ENCODE results near the gene MARK3. TPM values are rescaled to one million over a fixed set of nuclear protein-coding genes. Genes with fewer than 3 reads are reported as not detected.

The MARK3 gene
- total RNA-seq, 4 donors from 2014 or later: 50.7 to 111 (median 89.1) TPM

- H3K27me3 ChIP-seq: no peaks in the 10 kb centered on the region
- no peak overlapping the region for H3K27ac ChIP-seq
- no peak overlapping the region for H3K4me3 ChIP-seq
- no peaks in the 10 kb centered on the region for H3K36me3 ChIP-seq
- H3K9me3 ChIP-seq: no peaks in the 10 kb centered on the region
- TF ChIP-seq CTCF (IDR thresholded peaks at IDR 0.05): no peak
- intact Hi-C loops (cut with DNase I; ENCODE audit: low total_unique reads): no loop called here
- DNase-seq: no peak
- H3K4me1 ChIP-seq: no peaks in the 10 kb centered on the region
Measured at GRCh38 chr14:103449634-103450161, 64.5 kb downstream of the MARK3 start.

GRCh38 chr14:103450416-103450815 lies 65.2 kb downstream of the MARK3 start:
- intact Hi-C loops (cut with DNase I; ENCODE audit: low total_unique reads): no loop called here
- TF ChIP-seq CTCF (IDR thresholded peaks at IDR 0.05) (no peak), POLR2A (IDR thresholded peaks at IDR 0.05) (no peak)
- Histone ChIP-seq H3K27me3 (no peaks in the 10 kb centered on the region), H3K4me3 (no peak overlapping the region), H3K9me3 (no peaks in the 10 kb centered on the region), H3K4me1 (no peaks in the 10 kb centered on the region), H3K27ac (no peak overlapping the region), H3K36me3 (no peaks in the 10 kb centered on the region)
- DNase-seq: no peak

- H3K27ac ChIP-seq: no peak overlapping the region
- H3K4me1 ChIP-seq: no peaks in the 10 kb centered on the region
- no peak overlapping the region for H3K4me3 ChIP-seq
- H3K27me3 ChIP-seq: no peaks in the 10 kb centered on the region
- no peaks in the 10 kb centered on the region for H3K36me3 ChIP-seq
- H3K9me3 ChIP-seq: no peaks in the 10 kb centered on the region
- intact Hi-C loops (cut with DNase I; ENCODE audit: low total_unique reads): no loop called here
- TF ChIP-seq POLR2A (IDR thresholded peaks at IDR 0.05): no peak
- TF ChIP-seq CTCF (IDR thresholded peaks at IDR 0.05): no peak
- DNase-seq: no peak
Measured at GRCh38 chr14:103451401-103451800, 66.2 kb downstream of the MARK3 start.

GRCh38 chr14:103453791-103454190 lies 68.6 kb downstream of the MARK3 start:
- no peak overlapping the region for H3K4me3 ChIP-seq
- H3K27me3 ChIP-seq: no peaks in the 10 kb centered on the region
- no peaks in the 10 kb centered on the region for H3K4me1 ChIP-seq
- no peak for DNase-seq
- no peaks in the 10 kb centered on the region for H3K9me3 ChIP-seq
- no peak for TF ChIP-seq CTCF (IDR thresholded peaks at IDR 0.05)
- no peak for TF ChIP-seq POLR2A (IDR thresholded peaks at IDR 0.05)
- H3K27ac ChIP-seq: no peak overlapping the region
- intact Hi-C loops (cut with DNase I; ENCODE audit: low total_unique reads): no loop called here
- H3K36me3 ChIP-seq: no peaks in the 10 kb centered on the region

DNA sequence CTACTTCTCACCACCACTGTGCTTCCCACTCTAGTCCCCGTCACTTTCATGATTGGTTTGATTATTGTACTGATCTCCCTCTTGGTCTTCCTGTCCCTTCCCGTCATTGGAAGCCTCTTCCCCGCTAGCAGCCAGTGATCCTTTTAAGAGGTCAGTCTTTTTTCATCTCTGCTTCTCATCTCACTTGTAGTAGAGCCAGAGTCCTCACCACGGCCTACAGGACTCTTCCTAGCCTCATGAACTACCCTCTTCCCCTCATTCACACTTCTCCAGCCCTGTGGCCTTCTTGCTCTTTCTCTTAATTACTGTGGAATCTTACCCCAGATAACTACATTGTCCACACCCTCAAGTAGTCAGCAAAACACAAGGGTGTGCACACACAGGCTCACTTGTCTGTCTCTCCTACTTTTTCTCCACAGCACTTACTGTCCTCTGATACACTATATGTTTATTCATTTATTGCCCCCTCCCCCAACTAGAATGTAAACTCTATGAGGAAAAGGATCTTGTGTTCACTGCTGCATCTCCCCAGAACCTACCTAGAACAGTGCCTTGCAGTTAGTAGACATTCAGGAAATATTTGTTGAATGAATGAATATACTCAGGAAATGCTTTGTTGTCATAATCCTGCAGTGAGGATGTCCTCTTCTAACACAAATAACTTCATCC lies 71.1 kb downstream of the MARK3 start:
- TF ChIP-seq POLR2A (IDR thresholded peaks at IDR 0.05): no peak
- no peak for TF ChIP-seq CTCF (IDR thresholded peaks at IDR 0.05)
- intact Hi-C loops (cut with DNase I; ENCODE audit: low total_unique reads): no loop called here
- Histone ChIP-seq H3K27me3 (no peaks in the 10 kb centered on the region), H3K9me3 (no peaks in the 10 kb centered on the region), H3K36me3 (no peaks in the 10 kb centered on the region), H3K4me3 (no peak overlapping the region), H3K4me1 (no peaks in the 10 kb centered on the region), H3K27ac (no peak overlapping the region)
- no peak for DNase-seq
